Gastrocnemius medialis (tissue), 4 donors: ENCODE results near the gene ID3. TPM values are rescaled to one million over a fixed set of nuclear protein-coding genes. Genes with fewer than 3 reads are reported as not detected.

ENCODE experiments used
- ATAC-seq, 2 donors: fragments of 150-250 bp; one replicate each; pipeline ENCODE4 v1.9.1; 2016
- DNase-seq, 2 donors: peaks; one replicate each; pipeline ENCODE4 v3.0.0-alpha.2; 2019
- H3K27ac ChIP-seq, 4 donors: fragments of 200-600 bp; sonication (generic); 1 replicate in 1 of 4; 2 replicates in 3 of 4; pipeline ENCODE4 v1.5.1; 2016 to 2018; ENCODE audit warnings: mild to moderate bottlenecking in 2 of 4, moderate library complexity in 1 of 4
- H3K27me3 ChIP-seq, 3 donors: fragments of 200-600 bp; sonication (generic) in 2 of 3; 1 replicate in 1 of 3; 2 replicates in 2 of 3; pipeline versions ENCODE4 v1.5.1 to v1.6.0; 2016 to 2019; ENCODE audit warnings: mild to moderate bottlenecking in 1 of 3, moderate library complexity in 1 of 3
- H3K36me3 ChIP-seq, 2 donors: fragments of 200-600 bp; sonication (generic) in 1 of 2; one replicate each; pipeline ENCODE4 v1.5.1; 2017 to 2018
- H3K4me1 ChIP-seq, 2 donors: fragments of 200-600 bp; sonication (generic) in 1 of 2; one replicate each; pipeline ENCODE4 v1.5.1; 2016 to 2017; ENCODE audit warnings: mild to moderate bottlenecking in 2 of 2
- H3K4me3 ChIP-seq, 4 donors: fragments of 200-600 bp; sonication (generic) in 3 of 4; 1 replicate in 1 of 4; 2 replicates in 3 of 4; pipeline ENCODE4 v1.5.1; 2016 to 2019; ENCODE audit warnings: mild to moderate bottlenecking in 2 of 4
- H3K9me3 ChIP-seq, 3 donors: fragments of 200-600 bp; sonication (generic) in 2 of 3; 1 replicate in 1 of 3; 2 replicates in 2 of 3; pipeline ENCODE4 v1.5.1; 2016 to 2019
- POLR2A ChIP-seq, 2 donors: fragments of 450-650 bp; IDR thresholded peaks; one replicate each; pipeline ENCODE4 v1.6.1; 2017; ENCODE audit warnings: antibody characterized with exemption in 2 of 2, mild to moderate bottlenecking in 2 of 2, moderate library complexity in 2 of 2
- in situ Hi-C, 4 donors: fragments of 200-750 bp; cut with MboI; loops; one replicate each; pipeline versions ENCODE4 v1.15.0 to v1.8.0; 2017; ENCODE audit warnings: low sequenced_read_pairs in 4 of 4
- intact Hi-C: fragments of 100-400 bp; cut with DNase I; formaldehyde crosslinking; loops from one replicate; pipeline ENCODE4 v1.15.1; 2023; ENCODE audit warnings: low total_unique reads
- total RNA-seq, 4 donors: library from RNA; depleted of rRNA; stranded (reverse); fragments of >200 nt; gene quantifications; one replicate each; pipeline versions ENCODE4 v1.1.0 to v1.2.3, GENCODE V29; 2016
- TF ChIP-seq, protein P1 (sequence below), 5 experiments: fragments of 450-650 bp in 3 of 5; fragments of 200-600 bp in 2 of 5; sonication (generic) in 2 of 5; IDR thresholded peaks in 4 of 5; conservative IDR thresholded peaks in 1 of 5; 1 replicate in 4 of 5; 2 replicates in 1 of 5; pipeline ENCODE4 v1.5.1; 2016 to 2019; ENCODE audit warnings: antibody characterized with exemption in 5 of 5, mild to moderate bottlenecking in 3 of 5, moderate library complexity in 3 of 5

Gene ID3
- total RNA-seq, 4 donors from 2014 or later = 67.9 to 124 (median 83.0) TPM

DNA sequence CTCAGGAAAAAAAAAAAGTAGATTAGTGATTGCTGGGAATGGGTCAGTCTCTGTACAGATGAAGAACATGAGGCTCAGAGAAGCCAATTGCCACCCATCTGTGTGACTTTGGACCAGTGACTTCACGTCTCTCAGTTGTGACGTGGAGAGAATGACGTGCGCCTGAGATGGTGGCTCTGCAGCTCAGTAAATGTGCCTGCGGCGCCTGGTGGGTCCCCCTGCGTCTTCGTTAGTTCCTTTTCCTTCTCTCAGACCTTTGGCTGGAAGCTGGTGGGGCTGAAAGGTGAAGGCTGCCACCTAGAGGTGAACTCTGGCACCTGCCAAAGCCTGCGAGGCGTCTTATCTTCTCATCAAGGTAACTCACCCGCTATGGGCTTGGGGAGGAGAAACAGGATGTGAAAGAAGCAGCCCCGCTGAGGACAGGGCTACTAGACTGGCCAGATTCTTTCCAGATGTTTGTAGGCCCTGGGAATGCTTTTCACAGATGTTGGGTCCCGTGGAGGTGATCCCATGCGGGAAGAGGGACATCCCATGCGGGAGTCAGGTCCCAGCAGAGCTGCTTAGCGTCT is 19.5 kb downstream of the ID3 start:
- TF ChIP-seq, protein P1, sequence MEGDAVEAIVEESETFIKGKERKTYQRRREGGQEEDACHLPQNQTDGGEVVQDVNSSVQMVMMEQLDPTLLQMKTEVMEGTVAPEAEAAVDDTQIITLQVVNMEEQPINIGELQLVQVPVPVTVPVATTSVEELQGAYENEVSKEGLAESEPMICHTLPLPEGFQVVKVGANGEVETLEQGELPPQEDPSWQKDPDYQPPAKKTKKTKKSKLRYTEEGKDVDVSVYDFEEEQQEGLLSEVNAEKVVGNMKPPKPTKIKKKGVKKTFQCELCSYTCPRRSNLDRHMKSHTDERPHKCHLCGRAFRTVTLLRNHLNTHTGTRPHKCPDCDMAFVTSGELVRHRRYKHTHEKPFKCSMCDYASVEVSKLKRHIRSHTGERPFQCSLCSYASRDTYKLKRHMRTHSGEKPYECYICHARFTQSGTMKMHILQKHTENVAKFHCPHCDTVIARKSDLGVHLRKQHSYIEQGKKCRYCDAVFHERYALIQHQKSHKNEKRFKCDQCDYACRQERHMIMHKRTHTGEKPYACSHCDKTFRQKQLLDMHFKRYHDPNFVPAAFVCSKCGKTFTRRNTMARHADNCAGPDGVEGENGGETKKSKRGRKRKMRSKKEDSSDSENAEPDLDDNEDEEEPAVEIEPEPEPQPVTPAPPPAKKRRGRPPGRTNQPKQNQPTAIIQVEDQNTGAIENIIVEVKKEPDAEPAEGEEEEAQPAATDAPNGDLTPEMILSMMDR (IDR thresholded peaks at IDR 0.05 in 4 of 5, conservative IDR thresholded peaks at IDR 0.05 in 1 of 5) = peak; percentile 82 to 95 (median 93)
- TF ChIP-seq POLR2A (IDR thresholded peaks at IDR 0.05) = no peak
- in situ Hi-C loops = loop anchor here (5.0 kb wide), 2 partner anchors 42 to 47 kb away; no protein-coding TSS in a partner anchor
- Histone ChIP-seq H3K27me3 (no peaks in the 10 kb centered on the region), H3K9me3 (no peaks in the 10 kb centered on the region), H3K27ac (no peak overlapping the region), H3K4me3 (peak overlapping the region in 3 of 4 donors; percentile 17 to 39 (median 29)), H3K36me3 (no peaks in the 10 kb centered on the region), H3K4me1 (peaks cover 5 to 7% of the 10 kb centered on the region in 2 donors)
- intact Hi-C loops = loop anchor here (1.0 kb wide), 1 partner anchor 42 kb away; no protein-coding TSS in a partner anchor
- DNase-seq = peak; percentile 70 to 83
- ATAC-seq = peak; percentile 88 to 93

DNA sequence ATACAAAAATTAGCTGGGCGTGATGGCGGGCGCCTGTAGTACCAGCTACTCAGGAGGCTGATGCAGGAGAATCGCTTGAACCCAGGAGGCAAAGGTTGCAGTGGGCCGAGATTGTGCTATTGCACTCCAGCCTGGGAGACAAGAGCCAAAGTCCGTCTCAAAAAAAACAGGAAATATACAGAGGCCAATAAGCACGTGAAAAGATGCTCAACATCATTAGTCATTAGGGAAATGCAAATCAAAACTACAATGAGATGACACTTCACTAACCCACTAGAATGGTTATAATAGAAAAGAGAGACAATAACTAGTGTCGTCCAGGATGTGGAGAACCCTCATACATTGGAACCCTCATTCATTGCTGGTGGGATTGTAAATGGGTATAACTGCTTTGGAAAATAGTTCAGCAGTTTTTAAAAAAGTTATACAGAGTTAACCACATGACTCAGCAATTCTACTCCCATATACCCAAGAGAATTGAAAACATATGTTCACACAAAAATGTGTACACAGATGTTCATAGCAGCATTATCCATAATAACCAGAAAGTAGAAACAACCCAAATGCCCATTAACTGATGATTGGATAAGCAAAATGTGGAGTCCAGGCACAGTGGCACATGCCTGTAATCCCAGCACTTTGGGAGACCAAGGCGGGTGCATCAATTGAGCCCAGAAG is 21.9 kb downstream of the ID3 start:
- no peak overlapping the region for H3K4me3 ChIP-seq
- ATAC-seq = no peak
- DNase-seq = no peak
- peaks cover 5 to 7% of the 10 kb centered on the region in 2 donors for H3K4me1 ChIP-seq
- no peaks in the 10 kb centered on the region for H3K27me3 ChIP-seq
- intact Hi-C loops = no loop called here
- in situ Hi-C loops = loop anchor here in 2 of 4 donors (5.0 kb wide), 2 partner anchors 40 to 45 kb away; no protein-coding TSS in a partner anchor
- H3K9me3 ChIP-seq = no peaks in the 10 kb centered on the region
- TF ChIP-seq, protein P1 (IDR thresholded peaks at IDR 0.05 in 4 of 5, conservative IDR thresholded peaks at IDR 0.05 in 1 of 5) = no peak
- no peak for TF ChIP-seq POLR2A (IDR thresholded peaks at IDR 0.05)
- no peaks in the 10 kb centered on the region for H3K36me3 ChIP-seq
- H3K27ac ChIP-seq = no peak overlapping the region

DNA sequence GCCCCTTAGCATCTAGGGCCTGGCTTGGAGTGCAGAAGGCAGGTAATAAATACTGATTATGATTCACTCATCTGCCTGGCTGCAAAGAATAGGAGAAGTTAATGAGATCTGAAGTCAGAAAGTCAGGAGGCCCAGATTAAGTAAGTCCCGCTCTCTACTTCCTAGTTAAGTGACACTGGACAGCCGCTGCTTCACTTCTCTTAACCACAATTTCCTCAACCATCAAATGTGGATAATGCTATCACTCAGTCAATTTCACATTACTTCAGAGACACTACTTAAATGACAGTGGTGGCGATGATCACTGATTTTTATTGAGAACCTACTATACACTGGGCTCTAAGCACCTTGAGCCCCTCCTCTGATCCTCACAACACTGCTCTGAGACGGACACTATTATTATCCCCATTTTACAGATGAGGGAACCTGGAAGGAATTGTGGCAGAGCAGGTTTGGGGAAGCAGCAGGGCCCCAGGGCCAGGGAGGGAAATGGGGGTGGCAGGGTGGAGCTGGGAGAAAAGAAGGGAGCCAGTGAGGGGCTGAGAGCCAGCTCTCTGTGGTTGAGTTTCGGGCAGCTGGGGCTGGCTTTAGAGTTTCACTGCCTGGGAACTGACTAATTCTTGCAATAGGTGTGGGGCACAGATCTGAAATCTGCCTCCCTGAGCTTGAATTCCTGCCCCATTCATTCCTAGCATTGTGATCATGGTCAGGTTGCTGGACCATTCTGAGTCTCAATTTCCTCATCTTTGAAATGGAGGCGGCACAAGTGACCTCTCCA is 25.9 kb downstream of the ID3 start:
- no peak overlapping the region for H3K27ac ChIP-seq
- in situ Hi-C loops = no loop called here
- intact Hi-C loops = loop anchor here (5.0 kb wide), 1 partner anchor 111 kb away; the partner anchor contains the start of gene TCEA3

DNA sequence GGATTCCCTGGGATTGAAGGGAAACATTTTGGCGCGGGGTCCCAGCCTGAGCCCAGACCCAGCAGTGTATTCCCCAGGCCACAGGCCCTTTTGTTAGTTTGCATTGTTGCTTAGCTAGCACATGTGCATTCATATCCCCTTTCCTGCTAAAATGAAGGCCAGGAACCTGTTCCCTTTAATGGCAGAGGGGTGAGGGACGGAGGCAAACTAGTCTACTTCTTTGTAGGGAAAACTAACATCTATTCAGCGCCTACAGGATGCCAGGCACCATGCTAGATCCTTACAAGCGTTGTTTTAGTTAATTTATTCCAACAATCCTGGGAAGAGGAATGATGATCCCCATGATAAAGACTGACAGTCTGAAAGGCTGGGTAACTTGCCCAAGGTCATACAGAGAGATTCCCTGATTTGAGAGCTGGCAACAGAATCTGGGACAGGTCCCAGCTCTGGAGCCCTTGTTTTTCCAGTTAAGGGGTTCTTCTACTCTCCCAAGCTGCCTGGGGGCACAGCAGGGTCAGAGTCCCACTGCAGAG is 27.7 kb downstream of the ID3 start:
- in situ Hi-C loops (no loop called here), intact Hi-C loops (loop anchor here (5.0 kb wide), 1 partner anchor 109 kb away; the partner anchor contains the start of gene TCEA3)
- Histone ChIP-seq H3K27me3 (peaks cover 0 to 7% (median 5%) of the 10 kb centered on the region in 3 donors), H3K27ac (peak overlapping the region in 1 of 4 donors; percentile 52), H3K9me3 (no peaks in the 10 kb centered on the region), H3K36me3 (no peaks in the 10 kb centered on the region), H3K4me1 (peaks cover 23 to 25% of the 10 kb centered on the region in 2 donors), H3K4me3 (peak overlapping the region; percentile 50 to 68 (median 56))
- peak in 1 of 2 donors; percentile 6 for ATAC-seq
- DNase-seq = no peak
- TF ChIP-seq, protein P1 (IDR thresholded peaks at IDR 0.05 in 4 of 5, conservative IDR thresholded peaks at IDR 0.05 in 1 of 5) = no peak
- no peak for TF ChIP-seq POLR2A (IDR thresholded peaks at IDR 0.05)

More for the DNA sequence above, 25.9 kb downstream of the ID3 start:
- no peak for ATAC-seq
- no peak for TF ChIP-seq POLR2A (IDR thresholded peaks at IDR 0.05)
- TF ChIP-seq, protein P1 (IDR thresholded peaks at IDR 0.05 in 4 of 5, conservative IDR thresholded peaks at IDR 0.05 in 1 of 5) = no peak
- H3K4me3 ChIP-seq = no peak overlapping the region
- no peak for DNase-seq
- no peaks in the 10 kb centered on the region for H3K36me3 ChIP-seq
- peaks cover 0 to 7% (median 5%) of the 10 kb centered on the region in 3 donors for H3K27me3 ChIP-seq
- no peaks in the 10 kb centered on the region for H3K9me3 ChIP-seq
- peaks cover 15 to 17% of the 10 kb centered on the region in 2 donors for H3K4me1 ChIP-seq
